ENCODE results near the gene C19orf73. TPM values are rescaled to one million over a fixed set of nuclear protein-coding genes. Genes with fewer than 3 reads are reported as not detected.

The C19orf73 gene
- total RNA-seq, 2 experiments from 2014 or later = 1.3 to 1.7 TPM

GRCh38 chr19:49110567-49110966 lies 8.4 kb downstream of the C19orf73 start:
- peaks cover 12% of the 10 kb centered on the region for H3K4me1 Mint-ChIP-seq
- H3K36me3 Mint-ChIP-seq = peaks cover 18% of the 10 kb centered on the region
- no peak overlapping the region for H3K4me3 Mint-ChIP-seq
- no peaks in the 10 kb centered on the region for H3K9me3 Mint-ChIP-seq
- ATAC-seq (ENCODE audit: low read depth) (no peak), DNase-seq (no peak)
- H3K27me3 Mint-ChIP-seq = no peaks in the 10 kb centered on the region
- POLR2A ChIA-PET = interaction anchor here (1.1 kb wide), 1 partner anchor 23 kb away, joined by 4 read pairs; no protein-coding TSS in a partner anchor
- no peak overlapping the region for H3K27ac Mint-ChIP-seq

- Mint-ChIP-seq H3K36me3 (peaks cover 21% of the 10 kb centered on the region), H3K4me3 (no peak overlapping the region), H3K9me3 (no peaks in the 10 kb centered on the region), H3K27me3 (no peaks in the 10 kb centered on the region), H3K27ac (no peak overlapping the region), H3K4me1 (peaks cover 13% of the 10 kb centered on the region)
- no peak for ATAC-seq (ENCODE audit: low read depth)
- POLR2A ChIA-PET = no interaction called here
- no peak for DNase-seq
Measured at GRCh38 chr19:49109569-49110233, 9.2 kb downstream of the C19orf73 start.

DNA sequence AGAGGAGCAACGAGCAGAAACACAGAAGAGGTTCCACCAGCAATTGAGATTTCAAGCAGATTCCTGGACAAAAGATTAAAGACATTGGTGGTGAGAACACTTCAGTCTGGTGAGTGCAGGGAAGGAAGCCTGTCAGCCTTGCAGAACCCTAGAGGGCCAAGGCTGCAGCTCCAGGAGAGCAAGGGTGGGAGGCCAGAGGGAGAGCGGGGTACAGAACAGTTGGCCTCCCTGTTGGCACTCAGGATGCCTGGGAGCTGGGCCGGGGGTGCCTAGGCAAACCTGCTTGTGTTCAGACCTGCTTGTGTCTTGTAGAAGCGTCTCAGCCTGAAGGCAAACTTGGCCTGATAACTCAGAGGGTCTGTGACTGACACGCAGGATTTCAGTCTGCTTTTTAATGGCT lies 9.9 kb downstream of the C19orf73 start:
- Mint-ChIP-seq H3K36me3 (peaks cover 21% of the 10 kb centered on the region), H3K27me3 (no peaks in the 10 kb centered on the region), H3K4me1 (peaks cover 14% of the 10 kb centered on the region), H3K4me3 (no peak overlapping the region), H3K27ac (no peak overlapping the region), H3K9me3 (no peaks in the 10 kb centered on the region)
- ATAC-seq (ENCODE audit: low read depth) (no peak), DNase-seq (no peak)
- POLR2A ChIA-PET = no interaction called here

DNA sequence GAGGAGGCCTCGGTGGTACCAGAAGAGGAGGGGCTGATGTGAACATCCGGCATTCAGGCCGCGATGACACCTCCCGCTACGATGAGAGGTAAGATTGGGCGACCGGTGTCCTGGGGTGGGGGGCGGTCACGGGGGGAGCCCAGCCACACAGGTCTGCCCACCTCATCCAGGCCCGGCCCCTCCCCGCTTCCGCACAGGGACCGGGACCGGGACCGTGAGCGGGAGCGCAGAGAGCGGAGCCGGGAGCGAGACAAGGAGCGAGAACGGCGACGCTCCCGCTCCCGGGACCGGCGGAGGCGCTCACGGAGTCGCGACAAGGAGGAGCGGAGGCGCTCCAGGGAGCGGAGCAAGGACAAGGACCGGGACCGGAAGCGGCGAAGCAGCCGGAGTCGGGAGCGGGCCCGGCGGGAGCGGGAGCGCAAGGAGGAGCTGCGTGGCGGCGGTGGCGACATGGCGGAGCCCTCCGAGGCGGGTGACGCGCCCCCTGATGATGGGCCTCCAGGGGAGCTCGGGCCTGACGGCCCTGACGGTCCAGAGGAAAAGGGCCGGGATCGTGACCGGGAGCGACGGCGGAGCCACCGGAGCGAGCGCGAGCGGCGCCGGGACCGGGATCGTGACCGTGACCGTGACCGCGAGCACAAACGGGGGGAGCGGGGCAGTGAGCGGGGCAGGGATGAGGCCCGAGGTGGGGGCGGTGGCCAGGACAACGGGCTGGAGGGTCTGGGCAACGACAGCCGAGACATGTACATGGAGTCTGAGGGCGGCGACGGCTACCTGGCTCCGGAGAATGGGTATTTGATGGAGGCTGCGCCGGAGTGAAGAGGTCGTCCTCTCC lies 11.1 kb downstream of the C19orf73 start:
- Mint-ChIP-seq H3K27me3 (no peaks in the 10 kb centered on the region), H3K36me3 (peaks cover 21% of the 10 kb centered on the region), H3K4me3 (no peak overlapping the region), H3K27ac (no peak overlapping the region), H3K9me3 (no peaks in the 10 kb centered on the region), H3K4me1 (peaks cover 7% of the 10 kb centered on the region)
- DNase-seq (no peak), ATAC-seq (ENCODE audit: low read depth) (no peak)
- POLR2A ChIA-PET = no interaction called here

GRCh38 chr19:49106648-49107135 lies 12.3 kb downstream of the C19orf73 start:
- DNase-seq = peak; percentile 72
- Mint-ChIP-seq H3K4me3 (no peak overlapping the region), H3K27ac (no peak overlapping the region), H3K36me3 (peaks cover 21% of the 10 kb centered on the region), H3K4me1 (peaks cover 7% of the 10 kb centered on the region), H3K9me3 (no peaks in the 10 kb centered on the region), H3K27me3 (no peaks in the 10 kb centered on the region)
- POLR2A ChIA-PET = interaction anchor here (0.7 to 1.3 kb wide), 2 partner anchors 9 to 21 kb away, joined by 3 read pairs; no protein-coding TSS in a partner anchor
- ATAC-seq (ENCODE audit: low read depth) = peak; percentile 70

DNA sequence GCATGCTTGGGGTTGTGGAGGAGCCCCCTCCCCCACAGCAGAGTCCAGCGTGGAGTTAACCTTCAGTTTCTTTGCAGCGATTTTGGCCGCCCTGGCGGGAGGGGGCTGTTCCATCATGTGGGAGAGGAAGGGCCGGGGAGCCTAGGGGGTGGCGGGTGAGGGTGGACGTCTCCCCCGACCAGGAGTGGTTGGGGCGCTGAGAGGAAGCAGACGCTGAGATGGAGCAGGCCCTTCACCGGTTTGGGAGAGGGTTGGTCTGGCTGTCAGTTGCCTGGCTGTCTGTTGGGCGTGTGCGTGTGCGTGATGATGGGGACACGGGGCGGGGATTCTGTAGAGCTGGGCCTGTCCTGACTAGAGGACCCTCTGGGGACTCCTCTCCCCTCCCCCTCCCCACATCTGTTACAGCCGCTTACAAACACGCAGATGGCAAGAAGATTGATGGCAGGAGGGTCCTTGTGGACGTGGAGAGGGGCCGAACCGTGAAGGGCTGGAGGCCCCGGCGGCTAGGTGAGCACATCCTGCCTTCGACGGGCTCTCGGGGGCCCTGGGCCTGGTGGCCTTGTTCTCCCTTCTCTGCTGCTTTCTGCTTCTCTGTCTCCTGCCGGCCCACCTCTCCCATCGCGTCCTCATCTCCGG lies 14.6 kb downstream of the C19orf73 start:
- Mint-ChIP-seq H3K27ac (no peak overlapping the region), H3K4me1 (peaks cover 7% of the 10 kb centered on the region), H3K4me3 (no peak overlapping the region), H3K9me3 (no peaks in the 10 kb centered on the region), H3K36me3 (peaks cover 26% of the 10 kb centered on the region), H3K27me3 (no peaks in the 10 kb centered on the region)
- DNase-seq (no peak), ATAC-seq (ENCODE audit: low read depth) (no peak)
- POLR2A ChIA-PET = no interaction called here

- H3K27ac Mint-ChIP-seq = no peak overlapping the region
- H3K36me3 Mint-ChIP-seq = peaks cover 23% of the 10 kb centered on the region
- no peaks in the 10 kb centered on the region for H3K9me3 Mint-ChIP-seq
- DNase-seq (no peak), ATAC-seq (ENCODE audit: low read depth) (no peak)
- no peaks in the 10 kb centered on the region for H3K27me3 Mint-ChIP-seq
- POLR2A ChIA-PET = no interaction called here
- peaks cover 7% of the 10 kb centered on the region for H3K4me1 Mint-ChIP-seq
- H3K4me3 Mint-ChIP-seq = no peak overlapping the region
Measured at GRCh38 chr19:49103331-49104085, 15.4 kb downstream of the C19orf73 start.

DNA sequence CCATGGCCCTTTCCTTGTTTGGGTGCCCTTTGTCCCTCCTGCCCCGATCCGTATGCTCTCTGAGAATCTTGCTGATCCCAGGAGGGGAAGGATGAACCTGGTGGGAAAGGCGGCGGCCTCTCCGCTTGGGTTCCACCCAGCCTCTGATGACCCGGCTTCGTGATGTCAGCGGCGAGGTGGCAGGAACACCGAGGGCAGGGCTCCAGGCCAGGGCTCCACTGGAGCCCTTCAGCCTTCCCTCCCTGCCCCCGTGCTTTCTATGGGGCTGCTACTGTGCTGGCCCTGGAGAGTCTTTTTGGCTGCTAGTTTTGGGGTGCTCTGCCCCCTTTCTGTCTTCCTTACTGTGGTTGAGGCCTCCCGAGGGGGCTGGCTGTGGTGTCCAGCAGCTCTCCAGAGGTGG lies 16.6 kb downstream of the C19orf73 start:
- H3K9me3 Mint-ChIP-seq = no peaks in the 10 kb centered on the region
- POLR2A ChIA-PET = interaction anchor here (2.1 kb wide), 1 partner anchor 12 kb away, joined by 5 read pairs; the partner anchor contains the start of gene LIN7B
- H3K36me3 Mint-ChIP-seq = peaks cover 23% of the 10 kb centered on the region

GRCh38 chr19:49101160-49101559 lies 17.8 kb downstream of the C19orf73 start:
- POLR2A ChIA-PET = interaction anchor here (1.0 to 2.1 kb wide), 2 partner anchors 13 to 107 kb away, joined by 3 to 5 read pairs; partner anchors contain the start of genes GYS1, LIN7B and RUVBL2
- H3K9me3 Mint-ChIP-seq = no peaks in the 10 kb centered on the region
- H3K4me1 Mint-ChIP-seq = peaks cover 16% of the 10 kb centered on the region
- peaks cover 16% of the 10 kb centered on the region for H3K36me3 Mint-ChIP-seq
- ATAC-seq (ENCODE audit: low read depth) (no peak), DNase-seq (no peak)
- no peaks in the 10 kb centered on the region for H3K27me3 Mint-ChIP-seq
- peak overlapping the region; percentile 11 for H3K27ac Mint-ChIP-seq
- no peak overlapping the region for H3K4me3 Mint-ChIP-seq

More for the DNA sequence above, 16.6 kb downstream of the C19orf73 start:
- no peak for ATAC-seq (ENCODE audit: low read depth)
- Mint-ChIP-seq H3K27ac (no peak overlapping the region), H3K4me3 (no peak overlapping the region), H3K4me1 (peaks cover 16% of the 10 kb centered on the region), H3K27me3 (no peaks in the 10 kb centered on the region)
- DNase-seq = no peak

DNA sequence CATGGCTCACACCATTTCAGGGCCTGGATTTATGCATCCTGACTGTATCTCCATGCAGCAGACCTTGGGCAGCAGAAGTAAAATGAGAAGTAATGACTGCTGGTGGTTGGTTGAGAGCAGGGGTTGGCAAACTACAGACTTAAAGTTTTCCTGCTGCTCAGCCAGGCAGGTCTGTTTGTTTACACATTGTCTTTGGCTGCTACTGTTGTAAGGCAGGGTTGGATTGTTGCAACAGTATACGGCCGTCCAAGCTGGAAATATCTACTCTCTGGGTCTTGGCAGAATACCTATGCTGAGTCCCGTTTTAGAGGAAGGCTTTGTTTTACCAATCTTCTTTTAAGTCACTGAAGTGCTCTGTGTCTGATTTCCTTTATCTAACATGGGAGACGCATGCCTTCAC lies 20.1 kb downstream of the C19orf73 start:
- H3K36me3 Mint-ChIP-seq = peaks cover 18% of the 10 kb centered on the region
- no peaks in the 10 kb centered on the region for H3K9me3 Mint-ChIP-seq
- no peak overlapping the region for H3K4me3 Mint-ChIP-seq
- DNase-seq (no peak), ATAC-seq (ENCODE audit: low read depth) (no peak)
- H3K4me1 Mint-ChIP-seq = peaks cover 13% of the 10 kb centered on the region
- no peak overlapping the region for H3K27ac Mint-ChIP-seq
- POLR2A ChIA-PET = no interaction called here
- H3K27me3 Mint-ChIP-seq = no peaks in the 10 kb centered on the region

DNA sequence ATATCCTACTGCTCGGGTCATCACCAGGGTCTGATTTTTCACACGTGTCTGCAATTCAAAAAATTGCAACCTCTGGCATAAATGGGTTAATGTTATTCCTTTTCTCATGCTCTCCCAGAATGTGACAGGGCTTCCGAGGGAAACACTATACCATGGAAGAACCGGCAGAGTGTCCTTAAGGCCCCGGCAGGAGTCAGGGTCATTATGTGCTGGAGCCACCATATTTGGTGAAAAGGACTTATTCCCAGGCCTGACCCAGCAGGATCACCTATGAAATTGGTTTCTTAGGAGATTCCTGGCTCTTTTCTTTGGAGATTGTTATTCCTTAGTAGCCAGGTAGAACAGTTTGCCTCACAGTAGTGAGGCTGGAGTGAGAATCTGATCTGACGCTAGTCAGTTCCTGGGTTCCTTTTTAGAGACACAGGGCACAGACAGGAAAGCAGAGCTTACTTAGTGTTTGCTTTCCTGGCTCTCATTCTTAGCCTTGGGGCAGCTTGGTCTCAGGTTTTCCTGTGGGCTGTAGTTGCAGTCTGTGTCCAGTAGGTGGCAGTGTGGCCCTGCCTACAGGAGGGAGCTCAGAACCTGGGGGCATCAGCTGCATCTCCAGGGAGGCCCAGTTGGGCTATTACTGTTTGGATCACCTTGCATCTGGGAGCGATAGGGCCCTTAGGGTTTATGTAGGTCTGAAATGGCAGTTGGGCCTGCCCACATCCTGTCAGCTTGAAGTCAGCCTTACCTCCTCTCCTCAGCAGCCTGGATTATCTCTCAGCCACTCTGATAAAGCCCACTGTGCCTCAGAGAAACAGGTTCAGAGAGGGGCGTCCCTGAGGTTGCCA lies 21.3 kb downstream of the C19orf73 start:
- POLR2A ChIA-PET = interaction anchor here (0.6 to 1.4 kb wide), 5 partner anchors 9 to 101 kb away, joined by 3 to 7 read pairs (median 4); partner anchors contain the start of gene LIN7B
- no peaks in the 10 kb centered on the region for H3K9me3 Mint-ChIP-seq
- H3K27me3 Mint-ChIP-seq = no peaks in the 10 kb centered on the region
- ATAC-seq (ENCODE audit: low read depth) (peak; percentile 85), DNase-seq (peak; percentile 79)
- H3K36me3 Mint-ChIP-seq = peaks cover 18% of the 10 kb centered on the region
- peak overlapping the region; percentile 71 for H3K27ac Mint-ChIP-seq
- peaks cover 13% of the 10 kb centered on the region for H3K4me1 Mint-ChIP-seq
- H3K4me3 Mint-ChIP-seq = no peak overlapping the region

Data from activated naive CD8-positive, alpha-beta T cell treated with anti-CD3 and anti-CD28 coated beads, Interleukin-2, amount 10 ng/mL, durations not matched to agents 7 days and 5 days (primary cell).